BJ (cell line): ENCODE results near the gene CLEC16A. TPM values are rescaled to one million over a fixed set of nuclear protein-coding genes. Genes with fewer than 3 reads are reported as not detected.

Experiments used
- CTCF ChIA-PET: fragments of 350-600 bp; formaldehyde crosslinking; extraction: SDS; loops from one replicate; lab custom pipeline; 2021; ENCODE audit warnings: antibody characterized with exemption, inconsistent platforms; lab: Yijun Ruan, JAX
- POLR2A ChIA-PET: fragments of 300-600 bp; sonication (Branson Sonifier 250); formaldehyde crosslinking; extraction: SDS; loops from one replicate; lab custom pipeline; 2021; ENCODE audit warnings: antibody characterized with exemption; lab: Charles Lee
- DNase-seq: peaks from one replicate; pipeline ENCODE4 v3.0.0-alpha.2; 2011; ENCODE audit warnings: low read depth
- H3K27me3 ChIP-seq: 2 replicates; pipeline ENCODE4 v1.6.0; 2011; ENCODE audit warnings: low read length; ENCODE audit not compliant: control insufficient read depth, insufficient read depth
- H3K36me3 ChIP-seq: 2 replicates; pipeline ENCODE4 v1.5.1; 2011; ENCODE audit warnings: low read length; ENCODE audit not compliant: control insufficient read depth, insufficient read depth
- H3K4me3 ChIP-seq: 2 replicates; pipeline ENCODE4 v1.5.1; 2011; ENCODE audit warnings: low read depth, mild to moderate bottlenecking, control low read depth, low read length
- polyA plus RNA-seq: library from polyadenylated mRNA; depleted of rRNA; stranded (reverse); fragments of >200 nt; gene quantifications from 2 replicates; pipeline ENCODE4 v1.2.3, GENCODE V29; 2011
- TF ChIP-seq, protein P1 (sequence below): IDR thresholded peaks from 2 replicates; pipeline ENCODE4 v1.5.1; 2011; ENCODE audit warnings: low read depth, mild to moderate bottlenecking, control low read depth, inconsistent platforms, low read length, moderate library complexity; ENCODE audit not compliant: insufficient read depth

CLEC16A gene
- polyA plus RNA-seq, 1 experiment, result 8.7 TPM

DNA sequence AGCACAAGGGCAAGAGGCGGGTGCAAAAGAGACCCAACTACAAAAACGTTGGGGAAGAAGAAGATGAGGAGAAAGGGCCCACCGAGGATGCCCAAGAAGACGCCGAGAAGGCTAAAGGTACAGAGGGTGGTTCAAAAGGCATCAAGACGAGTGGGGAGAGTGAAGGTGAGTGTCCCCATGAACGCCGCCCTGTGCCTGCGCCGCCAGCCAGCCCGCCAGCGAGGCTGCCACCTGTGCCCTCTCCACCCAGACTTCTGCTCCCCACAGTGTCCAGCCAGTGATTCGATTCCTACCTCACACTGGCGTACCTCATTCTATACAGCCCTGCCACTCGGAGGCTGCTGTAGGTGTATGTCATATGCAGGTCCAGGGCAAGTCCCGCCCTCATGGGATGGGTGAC lies 58.8 kb downstream of the CLEC16A start:
- Histone ChIP-seq H3K36me3 (peaks cover 2% of the 10 kb centered on the region), H3K4me3 (no peak overlapping the region), H3K27me3 (no peaks in the 10 kb centered on the region)
- ChIA-PET CTCF (no interaction called here), POLR2A (no interaction called here)
- TF ChIP-seq, protein P1, sequence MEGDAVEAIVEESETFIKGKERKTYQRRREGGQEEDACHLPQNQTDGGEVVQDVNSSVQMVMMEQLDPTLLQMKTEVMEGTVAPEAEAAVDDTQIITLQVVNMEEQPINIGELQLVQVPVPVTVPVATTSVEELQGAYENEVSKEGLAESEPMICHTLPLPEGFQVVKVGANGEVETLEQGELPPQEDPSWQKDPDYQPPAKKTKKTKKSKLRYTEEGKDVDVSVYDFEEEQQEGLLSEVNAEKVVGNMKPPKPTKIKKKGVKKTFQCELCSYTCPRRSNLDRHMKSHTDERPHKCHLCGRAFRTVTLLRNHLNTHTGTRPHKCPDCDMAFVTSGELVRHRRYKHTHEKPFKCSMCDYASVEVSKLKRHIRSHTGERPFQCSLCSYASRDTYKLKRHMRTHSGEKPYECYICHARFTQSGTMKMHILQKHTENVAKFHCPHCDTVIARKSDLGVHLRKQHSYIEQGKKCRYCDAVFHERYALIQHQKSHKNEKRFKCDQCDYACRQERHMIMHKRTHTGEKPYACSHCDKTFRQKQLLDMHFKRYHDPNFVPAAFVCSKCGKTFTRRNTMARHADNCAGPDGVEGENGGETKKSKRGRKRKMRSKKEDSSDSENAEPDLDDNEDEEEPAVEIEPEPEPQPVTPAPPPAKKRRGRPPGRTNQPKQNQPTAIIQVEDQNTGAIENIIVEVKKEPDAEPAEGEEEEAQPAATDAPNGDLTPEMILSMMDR, result no peak
- no peak for DNase-seq

DNA sequence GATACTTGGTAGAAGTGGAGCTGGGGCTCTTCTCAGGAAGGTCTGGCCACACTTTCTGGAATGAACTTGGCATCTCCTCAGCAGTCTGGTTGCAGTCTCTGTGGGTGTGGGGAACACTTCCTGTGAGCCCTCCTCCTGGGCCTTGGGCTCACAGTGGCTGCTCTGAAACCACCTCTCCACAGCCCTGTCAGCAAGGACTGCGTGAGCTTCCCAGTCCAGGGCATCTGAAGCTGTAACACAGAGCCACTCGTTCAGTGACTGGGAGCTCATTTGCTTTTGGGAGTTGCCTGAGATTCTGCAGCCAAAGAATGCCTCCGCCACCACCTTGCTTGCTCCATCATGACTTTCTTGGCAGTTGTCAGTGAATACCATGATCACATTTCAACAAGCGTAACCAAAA lies 60.0 kb downstream of the CLEC16A start:
- Histone ChIP-seq H3K4me3 (no peak overlapping the region), H3K36me3 (peaks cover 2% of the 10 kb centered on the region; the same call in 1 of the 2 replicates), H3K27me3 (no peaks in the 10 kb centered on the region)
- no peak for DNase-seq
- ChIA-PET CTCF (interaction anchor here (1.0 kb wide), 1 partner anchor 252 kb away, joined by 4 read pairs; the partner anchor contains the start of gene SOCS1), POLR2A (no interaction called here)
- TF ChIP-seq, protein P1, result no peak

DNA sequence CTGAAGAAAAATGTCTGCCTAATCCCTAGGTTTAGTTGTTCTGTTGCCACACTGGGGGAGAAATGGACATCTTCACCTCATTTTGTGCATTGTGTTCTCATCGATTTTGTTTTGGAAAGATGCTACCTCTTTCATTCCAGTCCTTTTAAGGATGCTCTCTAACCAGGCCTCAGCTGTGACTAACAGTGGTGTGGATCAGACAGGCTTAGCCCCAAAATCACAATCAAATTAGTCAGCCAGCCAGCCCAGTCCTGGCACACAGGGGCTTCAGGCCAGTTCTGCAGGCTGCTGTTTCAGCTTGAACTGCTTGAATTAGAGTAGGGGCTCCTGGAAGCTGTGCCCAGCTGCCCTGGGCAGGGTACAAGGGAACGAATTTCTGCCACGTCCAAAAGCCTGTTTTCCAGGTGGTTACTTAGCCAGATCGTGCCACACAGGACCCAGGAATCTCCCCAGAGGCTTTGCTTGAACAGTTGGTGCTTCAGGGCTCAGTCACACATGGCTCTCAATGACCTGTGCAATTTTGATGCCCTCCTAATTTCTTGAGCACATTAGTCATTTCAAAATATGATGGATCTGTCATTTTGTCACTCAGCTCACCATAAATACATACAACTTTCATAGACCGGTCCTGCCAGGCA lies 60.7 kb downstream of the CLEC16A start:
- H3K27me3 ChIP-seq, result no peaks in the 10 kb centered on the region
- TF ChIP-seq, protein P1, result no peak
- H3K36me3 ChIP-seq, result peaks cover 2% of the 10 kb centered on the region; the same call in 1 of the 2 replicates
- H3K4me3 ChIP-seq, result no peak overlapping the region
- DNase-seq, result no peak
- POLR2A ChIA-PET, result interaction anchor here (0.6 kb wide), 1 partner anchor 251 kb away, joined by 9 read pairs; the partner anchor contains the start of gene SOCS1
- CTCF ChIA-PET, result interaction anchor here (0.6 to 1.1 kb wide), 2 partner anchors 10 to 29 kb away, joined by 4 to 5 read pairs; no protein-coding TSS in a partner anchor

DNA sequence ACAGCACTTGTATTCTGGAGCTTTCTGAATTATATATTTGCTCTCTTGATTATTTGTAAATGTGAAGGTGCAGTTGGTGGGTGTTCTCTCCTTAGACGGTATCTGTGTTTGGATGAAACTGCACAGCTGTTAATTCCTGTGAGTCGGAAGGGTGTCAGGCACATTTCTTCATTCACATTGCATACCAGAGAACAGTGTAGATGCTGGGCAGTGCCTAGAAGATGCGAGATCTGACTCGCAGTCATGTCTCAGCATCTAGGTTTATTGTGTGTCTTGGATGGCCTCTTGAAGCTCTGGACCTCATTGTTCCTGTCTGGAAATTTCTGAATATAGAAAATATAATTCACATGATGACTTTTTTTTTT lies 61.2 kb downstream of the CLEC16A start:
- no peak overlapping the region for H3K4me3 ChIP-seq
- H3K27me3 ChIP-seq, result no peaks in the 10 kb centered on the region
- POLR2A ChIA-PET, result interaction anchor here (0.6 kb wide), 1 partner anchor 251 kb away, joined by 9 read pairs; the partner anchor contains the start of gene SOCS1
- CTCF ChIA-PET, result interaction anchor here (0.6 to 1.1 kb wide), 2 partner anchors 9 to 28 kb away, joined by 4 to 5 read pairs; no protein-coding TSS in a partner anchor
- DNase-seq, result no peak
- peaks cover 2% of the 10 kb centered on the region; the same call in 1 of the 2 replicates for H3K36me3 ChIP-seq
- TF ChIP-seq, protein P1, result no peak

DNA sequence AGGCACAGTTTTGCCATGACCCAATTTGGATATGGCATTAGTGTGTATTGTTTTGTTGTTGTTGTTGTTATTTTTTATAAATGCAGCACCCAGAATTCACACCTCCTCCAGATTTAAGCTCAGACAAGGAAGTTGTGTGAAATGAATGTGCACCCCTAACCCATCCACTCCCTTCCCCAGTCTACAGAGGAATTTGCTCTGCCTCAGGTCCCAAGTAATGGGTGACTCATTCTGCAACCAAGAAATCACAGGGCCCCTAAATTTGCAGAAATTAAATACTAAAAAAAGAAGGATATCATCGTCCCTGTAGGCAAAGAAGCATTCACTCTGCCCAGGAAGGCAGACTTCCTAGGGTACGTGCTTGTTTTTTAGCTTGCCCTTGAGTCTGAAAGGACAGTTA lies 62.3 kb downstream of the CLEC16A start:
- TF ChIP-seq, protein P1, result no peak
- Histone ChIP-seq H3K4me3 (no peak overlapping the region), H3K36me3 (peaks cover 2% of the 10 kb centered on the region; the same call in 1 of the 2 replicates), H3K27me3 (no peaks in the 10 kb centered on the region)
- ChIA-PET CTCF (interaction anchor here (0.9 to 1.6 kb wide), 3 partner anchors 18 to 248 kb away, joined by 3 to 5 read pairs (median 5); no protein-coding TSS in a partner anchor), POLR2A (no interaction called here)
- DNase-seq, result no peak
